Measurements from ENCODE around the gene PARD6A.

The PARD6A gene

DNA sequence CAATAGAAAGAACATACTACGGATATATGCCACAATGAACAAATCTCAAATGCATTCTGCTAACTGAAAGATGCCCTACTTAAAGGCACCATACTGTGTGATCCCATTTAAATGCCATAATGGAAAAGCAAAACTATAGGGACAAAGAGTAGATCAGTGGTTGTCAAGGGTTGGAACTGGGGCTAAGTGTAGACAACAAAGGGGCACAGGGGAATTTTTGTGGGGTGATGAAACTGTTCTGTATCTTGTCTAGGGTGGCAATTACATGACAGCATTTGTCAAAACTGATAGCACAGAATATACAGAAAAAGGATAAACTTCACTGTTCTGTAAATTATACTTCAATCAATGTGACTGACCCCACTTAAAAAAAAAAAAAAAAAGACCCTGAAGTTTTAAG lies 40.7 kb downstream of the PARD6A start:
- Histone ChIP-seq H3K4me3 (replicated peaks; ENCODE audit: insufficient read depth, low read length) (no peak overlapping the region), H3K27me3 (ENCODE audit: insufficient read depth, poor library complexity, severe bottlenecking) (no peaks in the 10 kb centered on the region), H3K27ac (replicated peaks) (no peak overlapping the region)
- TF ChIP-seq, protein P1, sequence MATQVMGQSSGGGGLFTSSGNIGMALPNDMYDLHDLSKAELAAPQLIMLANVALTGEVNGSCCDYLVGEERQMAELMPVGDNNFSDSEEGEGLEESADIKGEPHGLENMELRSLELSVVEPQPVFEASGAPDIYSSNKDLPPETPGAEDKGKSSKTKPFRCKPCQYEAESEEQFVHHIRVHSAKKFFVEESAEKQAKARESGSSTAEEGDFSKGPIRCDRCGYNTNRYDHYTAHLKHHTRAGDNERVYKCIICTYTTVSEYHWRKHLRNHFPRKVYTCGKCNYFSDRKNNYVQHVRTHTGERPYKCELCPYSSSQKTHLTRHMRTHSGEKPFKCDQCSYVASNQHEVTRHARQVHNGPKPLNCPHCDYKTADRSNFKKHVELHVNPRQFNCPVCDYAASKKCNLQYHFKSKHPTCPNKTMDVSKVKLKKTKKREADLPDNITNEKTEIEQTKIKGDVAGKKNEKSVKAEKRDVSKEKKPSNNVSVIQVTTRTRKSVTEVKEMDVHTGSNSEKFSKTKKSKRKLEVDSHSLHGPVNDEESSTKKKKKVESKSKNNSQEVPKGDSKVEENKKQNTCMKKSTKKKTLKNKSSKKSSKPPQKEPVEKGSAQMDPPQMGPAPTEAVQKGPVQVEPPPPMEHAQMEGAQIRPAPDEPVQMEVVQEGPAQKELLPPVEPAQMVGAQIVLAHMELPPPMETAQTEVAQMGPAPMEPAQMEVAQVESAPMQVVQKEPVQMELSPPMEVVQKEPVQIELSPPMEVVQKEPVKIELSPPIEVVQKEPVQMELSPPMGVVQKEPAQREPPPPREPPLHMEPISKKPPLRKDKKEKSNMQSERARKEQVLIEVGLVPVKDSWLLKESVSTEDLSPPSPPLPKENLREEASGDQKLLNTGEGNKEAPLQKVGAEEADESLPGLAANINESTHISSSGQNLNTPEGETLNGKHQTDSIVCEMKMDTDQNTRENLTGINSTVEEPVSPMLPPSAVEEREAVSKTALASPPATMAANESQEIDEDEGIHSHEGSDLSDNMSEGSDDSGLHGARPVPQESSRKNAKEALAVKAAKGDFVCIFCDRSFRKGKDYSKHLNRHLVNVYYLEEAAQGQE (IDR thresholded peaks at IDR 0.05; ENCODE audit: insufficient replicate concordance, low read depth), result no peak
- TF ChIP-seq POLR2AphosphoS5 (IDR thresholded peaks at IDR 0.05; ENCODE audit: low read depth) (no peak), SPI1 (IDR thresholded peaks at IDR 0.05; ENCODE audit: borderline replicate concordance, low read depth) (no peak), GABPA (IDR thresholded peaks at IDR 0.05; ENCODE audit: low read depth) (no peak)
- TF ChIP-seq, protein P2, sequence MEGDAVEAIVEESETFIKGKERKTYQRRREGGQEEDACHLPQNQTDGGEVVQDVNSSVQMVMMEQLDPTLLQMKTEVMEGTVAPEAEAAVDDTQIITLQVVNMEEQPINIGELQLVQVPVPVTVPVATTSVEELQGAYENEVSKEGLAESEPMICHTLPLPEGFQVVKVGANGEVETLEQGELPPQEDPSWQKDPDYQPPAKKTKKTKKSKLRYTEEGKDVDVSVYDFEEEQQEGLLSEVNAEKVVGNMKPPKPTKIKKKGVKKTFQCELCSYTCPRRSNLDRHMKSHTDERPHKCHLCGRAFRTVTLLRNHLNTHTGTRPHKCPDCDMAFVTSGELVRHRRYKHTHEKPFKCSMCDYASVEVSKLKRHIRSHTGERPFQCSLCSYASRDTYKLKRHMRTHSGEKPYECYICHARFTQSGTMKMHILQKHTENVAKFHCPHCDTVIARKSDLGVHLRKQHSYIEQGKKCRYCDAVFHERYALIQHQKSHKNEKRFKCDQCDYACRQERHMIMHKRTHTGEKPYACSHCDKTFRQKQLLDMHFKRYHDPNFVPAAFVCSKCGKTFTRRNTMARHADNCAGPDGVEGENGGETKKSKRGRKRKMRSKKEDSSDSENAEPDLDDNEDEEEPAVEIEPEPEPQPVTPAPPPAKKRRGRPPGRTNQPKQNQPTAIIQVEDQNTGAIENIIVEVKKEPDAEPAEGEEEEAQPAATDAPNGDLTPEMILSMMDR (IDR thresholded peaks at IDR 0.05; ENCODE audit: insufficient read depth, low read length), result no peak
- no peak for DNase-seq (ENCODE audit: low read depth in 1 of 2, low spot score in 1 of 2)

DNA sequence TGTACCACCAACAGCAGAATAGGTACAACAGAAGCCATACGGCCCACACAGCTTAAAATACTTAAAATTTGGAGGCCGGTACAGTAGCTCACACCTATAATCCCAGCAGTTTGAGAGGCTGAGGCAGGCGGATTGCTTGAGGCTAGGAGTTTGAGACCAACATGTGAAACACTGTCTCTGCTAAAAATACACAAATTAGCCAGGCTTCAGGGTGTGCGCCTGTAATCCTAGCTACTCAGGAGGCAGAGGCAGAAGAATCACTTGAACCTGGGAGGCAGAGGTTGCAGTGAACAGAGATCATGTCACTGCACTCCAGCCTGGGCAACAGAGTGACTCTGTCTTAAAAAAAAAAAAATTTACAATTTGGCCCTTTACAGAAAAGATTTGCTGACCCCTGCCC lies 41.4 kb downstream of the PARD6A start:
- no peak for DNase-seq (ENCODE audit: low read depth in 1 of 2, low spot score in 1 of 2)
- no peak overlapping the region for H3K4me3 ChIP-seq (replicated peaks; ENCODE audit: insufficient read depth, low read length)
- TF ChIP-seq, protein P2 (IDR thresholded peaks at IDR 0.05; ENCODE audit: insufficient read depth, low read length), result no peak
- TF ChIP-seq GABPA (IDR thresholded peaks at IDR 0.05; ENCODE audit: low read depth), result no peak
- no peak for TF ChIP-seq POLR2AphosphoS5 (IDR thresholded peaks at IDR 0.05; ENCODE audit: low read depth)
- no peak for TF ChIP-seq SPI1 (IDR thresholded peaks at IDR 0.05; ENCODE audit: borderline replicate concordance, low read depth)
- TF ChIP-seq, protein P1 (IDR thresholded peaks at IDR 0.05; ENCODE audit: insufficient replicate concordance, low read depth), result no peak
- H3K27ac ChIP-seq (replicated peaks), result no peak overlapping the region
- no peaks in the 10 kb centered on the region for H3K27me3 ChIP-seq (ENCODE audit: insufficient read depth, poor library complexity, severe bottlenecking)

DNA sequence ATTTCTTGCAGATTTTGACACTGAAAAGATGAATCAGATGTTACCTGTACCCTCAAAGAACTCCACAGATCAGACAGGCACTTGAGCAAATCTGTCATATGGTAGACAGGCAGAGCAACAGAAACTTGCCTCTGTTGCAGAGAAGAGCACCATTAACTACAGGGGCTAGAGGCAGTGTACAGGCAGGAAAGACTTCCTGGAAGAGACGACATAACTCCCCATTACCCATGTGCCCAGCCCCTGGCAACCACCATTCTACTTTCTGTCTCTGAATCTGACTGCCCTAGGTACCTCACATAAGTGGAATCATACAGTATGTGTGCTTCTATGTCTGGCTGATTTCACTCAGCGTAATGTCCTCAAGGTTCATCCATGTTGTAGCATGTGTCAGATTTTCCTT lies 42.9 kb downstream of the PARD6A start:
- Histone ChIP-seq H3K27ac (replicated peaks) (no peak overlapping the region), H3K27me3 (ENCODE audit: insufficient read depth, poor library complexity, severe bottlenecking) (no peaks in the 10 kb centered on the region)
- no peak for DNase-seq (ENCODE audit: low read depth in 1 of 2, low spot score in 1 of 2)

More for the DNA sequence above, 42.9 kb downstream of the PARD6A start:
- no peak for TF ChIP-seq POLR2AphosphoS5 (IDR thresholded peaks at IDR 0.05; ENCODE audit: low read depth)
- no peak for TF ChIP-seq GABPA (IDR thresholded peaks at IDR 0.05; ENCODE audit: low read depth)
- TF ChIP-seq, protein P2 (IDR thresholded peaks at IDR 0.05; ENCODE audit: insufficient read depth, low read length), result no peak
- TF ChIP-seq, protein P1 (IDR thresholded peaks at IDR 0.05; ENCODE audit: insufficient replicate concordance, low read depth), result no peak
- no peak for TF ChIP-seq SPI1 (IDR thresholded peaks at IDR 0.05; ENCODE audit: borderline replicate concordance, low read depth)
- H3K4me3 ChIP-seq (replicated peaks; ENCODE audit: insufficient read depth, low read length), result no peak overlapping the region

All from HL-60 (cell line).